GM12878 (cell line): ENCODE results near the gene ANKRD6. TPM values are rescaled to one million over a fixed set of nuclear protein-coding genes. Genes with fewer than 3 reads are reported as not detected.

Experiments used
- ATAC-seq: fragments of 200-7000 bp; cut with Tn5 transposase; 3 replicates; pipeline ENCODE4 v1.9.1; 2020; ENCODE audit warnings: mild to moderate bottlenecking, moderate library complexity
- BruUV-seq: library from RNA; stranded (reverse); fragments of 400-500 nt; replicated peaks from 2 replicates; lab custom pipeline; 2021; lab: Mats Ljungman, UMichigan
- CTCF ChIA-PET: fragments of 300-600 bp; sonication (Branson Sonifier 250); formaldehyde crosslinking; extraction: SDS; loops from one replicate; lab custom pipeline; 2021; ENCODE audit warnings: inconsistent platforms; lab: Yijun Ruan, JAX
- POLR2A ChIA-PET: fragments of 350-600 bp; formaldehyde crosslinking; extraction: SDS; loops from one replicate; lab custom pipeline; 2021; ENCODE audit warnings: inconsistent platforms; lab: Charles Lee
- RAD21 ChIA-PET: fragments of 300-600 bp; sonication (Branson Sonifier 250); formaldehyde crosslinking; loops from one replicate; lab custom pipeline; 2023; ENCODE audit warnings: antibody characterized with exemption; ENCODE audit not compliant: unreplicated experiment; lab: Charles Lee
- SMC1A ChIA-PET: fragments of 300-600 bp; sonication (Branson Sonifier 250); formaldehyde crosslinking; loops from one replicate; lab custom pipeline; 2023; ENCODE audit not compliant: unreplicated experiment, uncharacterized antibody; lab: Charles Lee
- DNase-seq: peaks from one replicate; pipeline ENCODE4 v3.0.0-alpha.2; 2011; ENCODE audit warnings: low read depth, low spot score
- FAIRE-seq: peaks from 3 replicates; lab custom pipeline; 2011; peaks lifted over from hg19 to GRCh38; lab: Jason Lieb, UNC
- H2AFZ ChIP-seq: 2 replicates; pipeline ENCODE4 v1.6.0; 2011; ENCODE audit warnings: low read depth, low read length, control low read depth; ENCODE audit not compliant: control insufficient read depth
- H3K27ac ChIP-seq: 2 replicates; pipeline ENCODE4 v1.5.1; 2011; ENCODE audit warnings: control low read depth; ENCODE audit not compliant: control insufficient read depth, insufficient read depth
- H3K27me3 ChIP-seq, 2 experiments: replicated peaks in 1 of 2; 2 replicates each; pipeline versions ENCODE4 v1.6.0 to v1.6.1; 2011; ENCODE audit warnings: low read length in 1 of 2; ENCODE audit not compliant: control insufficient read depth in 2 of 2, insufficient read depth in 2 of 2
- H3K36me3 ChIP-seq, 2 experiments: 2 replicates each; pipeline ENCODE4 v1.5.1; 2011; ENCODE audit warnings: low read length in 1 of 2; ENCODE audit not compliant: control insufficient read depth in 2 of 2, insufficient read depth in 2 of 2
- H3K4me1 ChIP-seq: 2 replicates; pipeline ENCODE4 v1.6.1; 2011; ENCODE audit warnings: mild to moderate bottlenecking, low read length, moderate library complexity, mixed read lengths; ENCODE audit not compliant: control insufficient read depth, insufficient read depth
- H3K4me2 ChIP-seq: 2 replicates; pipeline ENCODE4 v1.6.0; 2011; ENCODE audit warnings: control low read depth; ENCODE audit not compliant: control insufficient read depth, insufficient read depth
- H3K4me3 ChIP-seq: fragments of 200-600 bp; sonication (generic); 2 replicates; pipeline ENCODE4 v1.5.1; 2016
- H3K79me2 ChIP-seq: 2 replicates; pipeline ENCODE4 v1.6.0; 2011; ENCODE audit warnings: low read length; ENCODE audit not compliant: control insufficient read depth, insufficient read depth
- H3K9ac ChIP-seq: 2 replicates; pipeline ENCODE4 v1.8.0; 2011; ENCODE audit warnings: low read length, control low read depth, mixed read lengths; ENCODE audit not compliant: control insufficient read depth, insufficient read depth
- H3K9me3 ChIP-seq: replicated peaks from 3 replicates; pipeline ENCODE4 v1.5.1; 2011; ENCODE audit warnings: mild to moderate bottlenecking, low read length; ENCODE audit not compliant: control insufficient read depth, insufficient read depth
- H4K20me1 ChIP-seq: 2 replicates; pipeline ENCODE4 v1.6.0; 2011; ENCODE audit not compliant: control insufficient read depth, insufficient read depth
- BCL11A ChIP-seq: IDR thresholded peaks from 2 replicates; pipeline ENCODE4 v1.6.1; 2011; ENCODE audit warnings: low read depth, low read length
- FOXK2 ChIP-seq: fragments of 450-650 bp; IDR thresholded peaks from 2 replicates; pipeline ENCODE4 v1.6.1; 2017; ENCODE audit warnings: mild to moderate bottlenecking, moderate library complexity
- WGBS: methylation state at CpG from one replicate; pipeline ENCODE4 v1.1.6; 2016; ENCODE audit warnings: low lambda C conversion rate; ENCODE audit not compliant: insufficient replicate concordance, insufficient coverage; ENCODE audit errors: missing lambda C conversion rate; 5-methylcytosine and 5-hydroxymethylcytosine counted together
- in situ Hi-C: fragments of 300-500 bp; cut with MboI; formaldehyde crosslinking; loops from 9 replicates; pipeline ENCODE4 v1.14.3; 2018; ENCODE audit warnings: mixed read lengths
- intact Hi-C: fragments of 100-400 bp; cut with micrococcal nuclease; formaldehyde crosslinking; loops from one replicate; pipeline ENCODE4 v1.14.2; 2022; ENCODE audit not compliant: unreplicated experiment
- polyA plus RNA-seq, 11 experiments: library from polyadenylated mRNA; depleted of rRNA in 4 of 11; unstranded in 6 of 11; stranded (reverse) in 5 of 11; fragments of >200 nt; fragmentation: Nextera tagmentation in 4 of 11; fragmentation: Illumina TruSeq in 1 of 11; extraction: Ambion mirVana in 4 of 11; extraction: Trizol in 1 of 11; gene quantifications; 1 replicate in 1 of 11; 2 replicates in 10 of 11; pipeline versions ENCODE4 v1.2.1 to v1.2.3, GENCODE V29; 2011 to 2016; ENCODE audit warnings: inconsistent platforms in 2 of 11, missing spikeins in 2 of 11, low read depth in 1 of 11
- total RNA-seq, 4 experiments: library from RNA; depleted of rRNA in 3 of 4; stranded (reverse); fragments of >200 nt in 3 of 4; fragmentation: Illumina TruSeq in 1 of 4; extraction: Trizol in 1 of 4; gene quantifications; 2 replicates each; pipeline versions ENCODE4 v1.2.1 to v1.2.3, GENCODE V29; 2013 to 2021
- TF ChIP-seq, protein P1 (sequence below): IDR thresholded peaks from 2 replicates; pipeline ENCODE4 v1.6.1; 2012; ENCODE audit warnings: low read length, inconsistent platforms
- TF ChIP-seq, protein P2 (sequence below): IDR thresholded peaks from 2 replicates; pipeline ENCODE4 v1.6.1; 2011; ENCODE audit warnings: mild to moderate bottlenecking, low read depth, low read length, moderate library complexity; ENCODE audit not compliant: insufficient replicate concordance
- TF ChIP-seq, protein P3 (sequence below): IDR thresholded peaks from 2 replicates; pipeline ENCODE4 v1.6.1; 2011; ENCODE audit warnings: borderline replicate concordance, low read depth, mild to moderate bottlenecking, moderate library complexity, low read length; ENCODE audit not compliant: insufficient read depth, poor library complexity, severe bottlenecking

The ANKRD6 gene
- total and polyA plus RNA-seq, 10 of the 15 experiments (the other 5 are each of a cell fraction or from before 2014, with no cell fraction given): 0.03 to 0.90 (median 0.38) TPM

DNA sequence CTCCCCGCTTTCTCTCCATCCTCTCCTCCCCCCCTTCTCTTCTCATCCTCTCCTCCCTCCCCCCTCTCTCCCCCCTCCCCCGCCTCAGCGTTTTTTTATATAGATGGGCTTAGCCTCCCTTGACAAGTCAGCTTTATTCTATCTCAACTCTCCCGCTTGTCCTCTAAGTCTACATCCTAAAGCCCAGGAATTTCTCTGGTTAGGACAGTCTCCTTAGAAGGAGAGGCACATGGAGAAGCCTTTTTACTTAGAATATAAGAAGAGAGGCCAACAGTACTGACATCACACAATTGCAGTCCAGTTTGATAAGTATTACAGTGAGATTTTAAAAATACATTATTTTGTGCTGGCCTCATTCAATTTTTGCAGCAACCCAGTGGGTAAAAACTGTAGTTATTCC, 122.1 kb downstream of the ANKRD6 start (continued):
- TF ChIP-seq, protein P1, sequence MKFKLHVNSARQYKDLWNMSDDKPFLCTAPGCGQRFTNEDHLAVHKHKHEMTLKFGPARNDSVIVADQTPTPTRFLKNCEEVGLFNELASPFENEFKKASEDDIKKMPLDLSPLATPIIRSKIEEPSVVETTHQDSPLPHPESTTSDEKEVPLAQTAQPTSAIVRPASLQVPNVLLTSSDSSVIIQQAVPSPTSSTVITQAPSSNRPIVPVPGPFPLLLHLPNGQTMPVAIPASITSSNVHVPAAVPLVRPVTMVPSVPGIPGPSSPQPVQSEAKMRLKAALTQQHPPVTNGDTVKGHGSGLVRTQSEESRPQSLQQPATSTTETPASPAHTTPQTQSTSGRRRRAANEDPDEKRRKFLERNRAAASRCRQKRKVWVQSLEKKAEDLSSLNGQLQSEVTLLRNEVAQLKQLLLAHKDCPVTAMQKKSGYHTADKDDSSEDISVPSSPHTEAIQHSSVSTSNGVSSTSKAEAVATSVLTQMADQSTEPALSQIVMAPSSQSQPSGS: no peak
- TF ChIP-seq FOXK2: no peak
- TF ChIP-seq, protein P2, sequence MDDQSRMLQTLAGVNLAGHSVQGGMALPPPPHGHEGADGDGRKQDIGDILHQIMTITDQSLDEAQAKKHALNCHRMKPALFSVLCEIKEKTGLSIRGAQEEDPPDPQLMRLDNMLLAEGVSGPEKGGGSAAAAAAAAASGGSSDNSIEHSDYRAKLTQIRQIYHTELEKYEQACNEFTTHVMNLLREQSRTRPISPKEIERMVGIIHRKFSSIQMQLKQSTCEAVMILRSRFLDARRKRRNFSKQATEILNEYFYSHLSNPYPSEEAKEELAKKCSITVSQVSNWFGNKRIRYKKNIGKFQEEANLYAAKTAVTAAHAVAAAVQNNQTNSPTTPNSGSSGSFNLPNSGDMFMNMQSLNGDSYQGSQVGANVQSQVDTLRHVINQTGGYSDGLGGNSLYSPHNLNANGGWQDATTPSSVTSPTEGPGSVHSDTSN: no peak
- TF ChIP-seq, protein P3, sequence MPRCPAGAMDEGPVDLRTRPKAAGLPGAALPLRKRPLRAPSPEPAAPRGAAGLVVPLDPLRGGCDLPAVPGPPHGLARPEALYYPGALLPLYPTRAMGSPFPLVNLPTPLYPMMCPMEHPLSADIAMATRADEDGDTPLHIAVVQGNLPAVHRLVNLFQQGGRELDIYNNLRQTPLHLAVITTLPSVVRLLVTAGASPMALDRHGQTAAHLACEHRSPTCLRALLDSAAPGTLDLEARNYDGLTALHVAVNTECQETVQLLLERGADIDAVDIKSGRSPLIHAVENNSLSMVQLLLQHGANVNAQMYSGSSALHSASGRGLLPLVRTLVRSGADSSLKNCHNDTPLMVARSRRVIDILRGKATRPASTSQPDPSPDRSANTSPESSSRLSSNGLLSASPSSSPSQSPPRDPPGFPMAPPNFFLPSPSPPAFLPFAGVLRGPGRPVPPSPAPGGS: no peak

DNA sequence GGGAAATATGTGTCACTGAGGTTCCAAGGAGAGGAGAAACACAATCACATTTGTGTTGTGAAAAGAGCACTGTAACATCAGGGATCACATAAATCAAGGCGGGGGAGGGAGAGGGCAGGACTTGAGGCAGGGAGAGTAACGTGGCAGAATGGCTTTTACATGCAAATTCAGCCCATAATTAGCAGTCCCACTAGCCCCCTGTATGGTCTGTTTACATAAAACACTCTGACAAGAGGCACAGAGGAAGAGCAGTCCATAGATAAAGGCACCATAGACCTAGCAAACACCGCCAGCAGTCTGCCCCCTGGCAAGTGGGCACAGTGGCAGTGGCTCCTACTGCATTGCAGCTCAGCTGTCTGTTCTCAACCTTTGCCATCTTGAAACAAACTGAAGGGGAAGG, 122.9 kb downstream of the ANKRD6 start:
- Histone ChIP-seq H3K9me3 (no peaks in the 10 kb centered on the region), H2AFZ (no peak overlapping the region), H3K4me2 (no peak overlapping the region), H3K27ac (no peak overlapping the region), H3K27me3 (peaks cover 0 to 2% of the 10 kb centered on the region in 2 experiments; a peak in 2 of 4 replicates), H3K4me1 (no peaks in the 10 kb centered on the region), H3K79me2 (no peaks in the 10 kb centered on the region), H3K36me3 (no peaks in the 10 kb centered on the region), H4K20me1 (no peaks in the 10 kb centered on the region; the same call in 1 of the 2 replicates), H3K4me3 (no peak overlapping the region), H3K9ac (no peak overlapping the region)
- 47% methylated on average over 3 of the region's 3 CpGs for WGBS
- POLR2A ChIA-PET: no interaction called here
- DNase-seq (no peak), FAIRE-seq (no peak), ATAC-seq (no peak)
- RAD21 ChIA-PET: no interaction called here
- TF ChIP-seq BCL11A: no peak
- SMC1A ChIA-PET: no interaction called here
- in situ Hi-C loops: no loop called here
- CTCF ChIA-PET: interaction anchor here (0.6 kb wide), 1 partner anchor 126 kb away, joined by 4 read pairs; no protein-coding TSS in a partner anchor
- BruUV-seq: no TSS peak
- intact Hi-C loops: no loop called here
